ENCODE data around the gene SAT1.
A peak's percentile ranks its signal among the peaks of the same experiment; 100 is the strongest.

Gene SAT1

GRCh38 chrX:23804578-23804977 is 21.6 kb downstream of the SAT1 start:
- Histone ChIP-seq H3K27me3 (replicated peaks in 2 of 5; ENCODE audit: control insufficient read depth in 4 of 5, insufficient read depth in 5 of 5, low read length in 4 of 5) (no peaks in the 10 kb centered on the region), H3K4me1 (ENCODE audit: control extremely low read depth in 1 of 4, control insufficient read depth in 4 of 4, insufficient read depth in 4 of 4, low read length in 3 of 4) (peaks cover 0 to 5% (median 1%) of the 10 kb centered on the region in 4 experiments), H3K27ac (ENCODE audit: insufficient read depth in 1 of 2, low read depth in 1 of 2, low read length in 2 of 2, poor library complexity in 1 of 2, severe bottlenecking in 2 of 2) (no peak overlapping the region), H3K4me3 (ENCODE audit: control insufficient read depth in 1 of 7, extremely low read depth in 1 of 7, insufficient read depth in 4 of 7, low read depth in 2 of 7, low read length in 6 of 7) (no peak overlapping the region), H3K36me3 (ENCODE audit: control insufficient read depth in 4 of 4, insufficient read depth in 4 of 4, low read length in 3 of 4) (no peaks in the 10 kb centered on the region), H3K9me3 (ENCODE audit: control extremely low read depth in 1 of 5, control insufficient read depth in 4 of 5, insufficient read depth in 2 of 5, low read depth in 1 of 5, low read length in 4 of 5) (no peaks in the 10 kb centered on the region)
- no peak for DNase-seq
- ChIA-PET POLR2A (no interaction called here), CTCF (no interaction called here)
- WGBS (ENCODE audit: insufficient coverage), result 100% methylated on average over 1 of the region's 3 CpGs

GRCh38 chrX:23805389-23805788 is 22.4 kb downstream of the SAT1 start:
- H3K27me3 ChIP-seq (replicated peaks in 2 of 5; ENCODE audit: control insufficient read depth in 4 of 5, insufficient read depth in 5 of 5, low read length in 4 of 5), result no peaks in the 10 kb centered on the region
- H3K27ac ChIP-seq (ENCODE audit: insufficient read depth in 1 of 2, low read depth in 1 of 2, low read length in 2 of 2, poor library complexity in 1 of 2, severe bottlenecking in 2 of 2), result no peak overlapping the region
- DNase-seq, result no peak
- H3K4me3 ChIP-seq (ENCODE audit: control insufficient read depth in 1 of 7, extremely low read depth in 1 of 7, insufficient read depth in 4 of 7, low read depth in 2 of 7, low read length in 6 of 7), result no peak overlapping the region
- no peaks in the 10 kb centered on the region for H3K9me3 ChIP-seq (ENCODE audit: control extremely low read depth in 1 of 5, control insufficient read depth in 4 of 5, insufficient read depth in 2 of 5, low read depth in 1 of 5, low read length in 4 of 5)
- WGBS (ENCODE audit: insufficient coverage), result 97% methylated on average over 9 of the region's 9 CpGs
- no peaks in the 10 kb centered on the region for H3K36me3 ChIP-seq (ENCODE audit: control insufficient read depth in 4 of 4, insufficient read depth in 4 of 4, low read length in 3 of 4)
- POLR2A ChIA-PET, result no interaction called here
- peaks cover 0 to 5% (median 1%) of the 10 kb centered on the region in 4 experiments for H3K4me1 ChIP-seq (ENCODE audit: control extremely low read depth in 1 of 4, control insufficient read depth in 4 of 4, insufficient read depth in 4 of 4, low read length in 3 of 4)
- CTCF ChIA-PET, result no interaction called here

- peaks cover 0 to 4% (median 0%) of the 10 kb centered on the region in 5 experiments for H3K27me3 ChIP-seq (replicated peaks in 2 of 5; ENCODE audit: control insufficient read depth in 4 of 5, insufficient read depth in 5 of 5, low read length in 4 of 5)
- H3K4me3 ChIP-seq (ENCODE audit: control insufficient read depth in 1 of 7, extremely low read depth in 1 of 7, insufficient read depth in 4 of 7, low read depth in 2 of 7, low read length in 6 of 7), result no peak overlapping the region
- peaks cover 0 to 3% (median 2%) of the 10 kb centered on the region in 5 experiments for H3K9me3 ChIP-seq (ENCODE audit: control extremely low read depth in 1 of 5, control insufficient read depth in 4 of 5, insufficient read depth in 2 of 5, low read depth in 1 of 5, low read length in 4 of 5)
- no peak overlapping the region for H3K27ac ChIP-seq (ENCODE audit: insufficient read depth in 1 of 2, low read depth in 1 of 2, low read length in 2 of 2, poor library complexity in 1 of 2, severe bottlenecking in 2 of 2)
- POLR2A ChIA-PET, result no interaction called here
- no peak for DNase-seq
- no peaks in the 10 kb centered on the region for H3K36me3 ChIP-seq (ENCODE audit: control insufficient read depth in 4 of 4, insufficient read depth in 4 of 4, low read length in 3 of 4)
- peaks cover 0 to 4% (median 0%) of the 10 kb centered on the region in 4 experiments for H3K4me1 ChIP-seq (ENCODE audit: control extremely low read depth in 1 of 4, control insufficient read depth in 4 of 4, insufficient read depth in 4 of 4, low read length in 3 of 4)
- CTCF ChIA-PET, result no interaction called here
- whole genome bisulfite sequencing (ENCODE audit: insufficient coverage), result 83% methylated on average over 3 of the region's 3 CpGs
Measured at GRCh38 chrX:23810279-23810678, 27.3 kb downstream of the SAT1 start.

- H3K36me3 ChIP-seq (ENCODE audit: control insufficient read depth in 4 of 4, insufficient read depth in 4 of 4, low read length in 3 of 4), result no peaks in the 10 kb centered on the region
- H3K9me3 ChIP-seq (ENCODE audit: control extremely low read depth in 1 of 5, control insufficient read depth in 4 of 5, insufficient read depth in 2 of 5, low read depth in 1 of 5, low read length in 4 of 5), result peaks cover 0 to 3% (median 2%) of the 10 kb centered on the region in 5 experiments
- ChIA-PET CTCF (interaction anchor here (1.5 kb wide), 1 partner anchor 90 kb away, joined by 3 read pairs; no protein-coding TSS in a partner anchor), POLR2A (no interaction called here)
- peaks cover 0 to 4% (median 0%) of the 10 kb centered on the region in 4 experiments for H3K4me1 ChIP-seq (ENCODE audit: control extremely low read depth in 1 of 4, control insufficient read depth in 4 of 4, insufficient read depth in 4 of 4, low read length in 3 of 4)
- H3K27ac ChIP-seq (ENCODE audit: insufficient read depth in 1 of 2, low read depth in 1 of 2, low read length in 2 of 2, poor library complexity in 1 of 2, severe bottlenecking in 2 of 2), result no peak overlapping the region
- H3K4me3 ChIP-seq (ENCODE audit: control insufficient read depth in 1 of 7, extremely low read depth in 1 of 7, insufficient read depth in 4 of 7, low read depth in 2 of 7, low read length in 6 of 7), result peak overlapping the region in 1 of 7 experiments; percentile 54
- H3K27me3 ChIP-seq (replicated peaks in 2 of 5; ENCODE audit: control insufficient read depth in 4 of 5, insufficient read depth in 5 of 5, low read length in 4 of 5), result peaks cover 0 to 4% (median 0%) of the 10 kb centered on the region in 5 experiments
- DNase-seq, result peak; percentile 11 to 65 (median 57)
- 41% methylated on average over 7 of the region's 10 CpGs for WGBS (ENCODE audit: insufficient coverage)
Measured at GRCh38 chrX:23811108-23811651, 28.2 kb downstream of the SAT1 start.

GRCh38 chrX:23811656-23812055 is 28.7 kb downstream of the SAT1 start:
- CTCF ChIA-PET, result interaction anchor here (1.5 kb wide), 1 partner anchor 90 kb away, joined by 3 read pairs; no protein-coding TSS in a partner anchor

GRCh38 chrX:23813808-23814207 is 30.8 kb downstream of the SAT1 start:
- ChIA-PET POLR2A (interaction anchor here (0.5 kb wide), 1 partner anchor 723 kb away, joined by 3 read pairs; no protein-coding TSS in a partner anchor), CTCF (no interaction called here)
- peaks cover 0 to 3% (median 2%) of the 10 kb centered on the region in 5 experiments for H3K9me3 ChIP-seq (ENCODE audit: control extremely low read depth in 1 of 5, control insufficient read depth in 4 of 5, insufficient read depth in 2 of 5, low read depth in 1 of 5, low read length in 4 of 5)
- H3K27ac ChIP-seq (ENCODE audit: insufficient read depth in 1 of 2, low read depth in 1 of 2, low read length in 2 of 2, poor library complexity in 1 of 2, severe bottlenecking in 2 of 2), result no peak overlapping the region
- DNase-seq, result no peak
- WGBS (ENCODE audit: insufficient coverage), result no CpG with 5 or more reads among the region's 1 CpG
- H3K36me3 ChIP-seq (ENCODE audit: control insufficient read depth in 4 of 4, insufficient read depth in 4 of 4, low read length in 3 of 4), result no peaks in the 10 kb centered on the region
- H3K4me3 ChIP-seq (ENCODE audit: control insufficient read depth in 1 of 7, extremely low read depth in 1 of 7, insufficient read depth in 4 of 7, low read depth in 2 of 7, low read length in 6 of 7), result no peak overlapping the region
- peaks cover 0 to 4% (median 0%) of the 10 kb centered on the region in 5 experiments for H3K27me3 ChIP-seq (replicated peaks in 2 of 5; ENCODE audit: control insufficient read depth in 4 of 5, insufficient read depth in 5 of 5, low read length in 4 of 5)
- H3K4me1 ChIP-seq (ENCODE audit: control extremely low read depth in 1 of 4, control insufficient read depth in 4 of 4, insufficient read depth in 4 of 4, low read length in 3 of 4), result peaks cover 0 to 7% (median 0%) of the 10 kb centered on the region in 4 experiments

More at GRCh38 chrX:23811656-23812055, 28.7 kb downstream of the SAT1 start:
- no peak overlapping the region for H3K27ac ChIP-seq (ENCODE audit: insufficient read depth in 1 of 2, low read depth in 1 of 2, low read length in 2 of 2, poor library complexity in 1 of 2, severe bottlenecking in 2 of 2)
- H3K27me3 ChIP-seq (replicated peaks in 2 of 5; ENCODE audit: control insufficient read depth in 4 of 5, insufficient read depth in 5 of 5, low read length in 4 of 5), result peaks cover 0 to 4% (median 0%) of the 10 kb centered on the region in 5 experiments
- no peak overlapping the region for H3K4me3 ChIP-seq (ENCODE audit: control insufficient read depth in 1 of 7, extremely low read depth in 1 of 7, insufficient read depth in 4 of 7, low read depth in 2 of 7, low read length in 6 of 7)
- POLR2A ChIA-PET, result no interaction called here
- WGBS (ENCODE audit: insufficient coverage), result 67% methylated on average over 3 of the region's 6 CpGs
- no peaks in the 10 kb centered on the region for H3K36me3 ChIP-seq (ENCODE audit: control insufficient read depth in 4 of 4, insufficient read depth in 4 of 4, low read length in 3 of 4)
- peaks cover 0 to 3% (median 2%) of the 10 kb centered on the region in 5 experiments for H3K9me3 ChIP-seq (ENCODE audit: control extremely low read depth in 1 of 5, control insufficient read depth in 4 of 5, insufficient read depth in 2 of 5, low read depth in 1 of 5, low read length in 4 of 5)
- DNase-seq, result no peak
- peaks cover 0 to 4% (median 0%) of the 10 kb centered on the region in 4 experiments for H3K4me1 ChIP-seq (ENCODE audit: control extremely low read depth in 1 of 4, control insufficient read depth in 4 of 4, insufficient read depth in 4 of 4, low read length in 3 of 4)

GRCh38 chrX:23815376-23815775 is 32.4 kb downstream of the SAT1 start:
- H3K27me3 ChIP-seq (replicated peaks in 2 of 5; ENCODE audit: control insufficient read depth in 4 of 5, insufficient read depth in 5 of 5, low read length in 4 of 5), result peaks cover 0 to 4% (median 0%) of the 10 kb centered on the region in 5 experiments
- peaks cover 0 to 3% (median 2%) of the 10 kb centered on the region in 5 experiments for H3K9me3 ChIP-seq (ENCODE audit: control extremely low read depth in 1 of 5, control insufficient read depth in 4 of 5, insufficient read depth in 2 of 5, low read depth in 1 of 5, low read length in 4 of 5)
- POLR2A ChIA-PET, result no interaction called here
- WGBS (ENCODE audit: insufficient coverage), result 80% methylated on average over 3 of the region's 7 CpGs
- H3K4me1 ChIP-seq (ENCODE audit: control extremely low read depth in 1 of 4, control insufficient read depth in 4 of 4, insufficient read depth in 4 of 4, low read length in 3 of 4), result peaks cover 0 to 7% (median 0%) of the 10 kb centered on the region in 4 experiments
- DNase-seq, result no peak
- no peak overlapping the region for H3K27ac ChIP-seq (ENCODE audit: insufficient read depth in 1 of 2, low read depth in 1 of 2, low read length in 2 of 2, poor library complexity in 1 of 2, severe bottlenecking in 2 of 2)
- CTCF ChIA-PET, result no interaction called here
- no peaks in the 10 kb centered on the region for H3K36me3 ChIP-seq (ENCODE audit: control insufficient read depth in 4 of 4, insufficient read depth in 4 of 4, low read length in 3 of 4)
- H3K4me3 ChIP-seq (ENCODE audit: control insufficient read depth in 1 of 7, extremely low read depth in 1 of 7, insufficient read depth in 4 of 7, low read depth in 2 of 7, low read length in 6 of 7), result no peak overlapping the region

All from common myeloid progenitor, CD34-positive (primary cell).